ENCODE data around the gene PRDM15. TPM values are rescaled to one million over a fixed set of nuclear protein-coding genes. Genes with fewer than 3 reads are reported as not detected.

Gene PRDM15
- polyA plus RNA-seq, 4 donors: 3.6 to 5.1 (median 4.3) TPM

- Histone ChIP-seq H3K9me3 (ENCODE audit: control insufficient read depth in 2 of 2, insufficient read depth in 1 of 2, low read depth in 1 of 2, low read length in 1 of 2) (no peaks in the 10 kb centered on the region), H3K27me3 (ENCODE audit: control insufficient read depth in 3 of 3, insufficient read depth in 3 of 3, low read length in 3 of 3) (no peaks in the 10 kb centered on the region), H3K4me3 (ENCODE audit: low read depth in 1 of 3, low read length in 3 of 3) (no peak overlapping the region), H3K27ac (ENCODE audit: low read depth in 1 of 3, low read length in 2 of 3) (no peak overlapping the region), H3K4me1 (ENCODE audit: control insufficient read depth in 3 of 3, insufficient read depth in 2 of 3, low read depth in 1 of 3, low read length in 2 of 3) (no peaks in the 10 kb centered on the region), H3K36me3 (ENCODE audit: control insufficient read depth in 3 of 3, insufficient read depth in 2 of 3, low read depth in 1 of 3, low read length in 3 of 3) (peaks cover 3 to 75% (median 8%) of the 10 kb centered on the region in 3 donors)
- no peak for FAIRE-seq
- WGBS, 3 donors: 96 to 99% (median 98%) methylated on average over 8 of the region's 8 CpGs
- DNase-seq: no peak
Measured at GRCh38 chr21:41902946-41903345, 23.8 kb upstream of the PRDM15 start.

GRCh38 chr21:41901782-41902181 is 22.6 kb upstream of the PRDM15 start:
- Histone ChIP-seq H3K9me3 (ENCODE audit: control insufficient read depth in 2 of 2, insufficient read depth in 1 of 2, low read depth in 1 of 2, low read length in 1 of 2) (no peaks in the 10 kb centered on the region), H3K4me3 (ENCODE audit: low read depth in 1 of 3, low read length in 3 of 3) (no peak overlapping the region), H3K27me3 (ENCODE audit: control insufficient read depth in 3 of 3, insufficient read depth in 3 of 3, low read length in 3 of 3) (no peaks in the 10 kb centered on the region), H3K36me3 (ENCODE audit: control insufficient read depth in 3 of 3, insufficient read depth in 2 of 3, low read depth in 1 of 3, low read length in 3 of 3) (peaks cover 2 to 74% (median 3%) of the 10 kb centered on the region in 3 donors), H3K4me1 (ENCODE audit: control insufficient read depth in 3 of 3, insufficient read depth in 2 of 3, low read depth in 1 of 3, low read length in 2 of 3) (no peaks in the 10 kb centered on the region), H3K27ac (ENCODE audit: low read depth in 1 of 3, low read length in 2 of 3) (no peak overlapping the region)
- no peak for DNase-seq
- FAIRE-seq: no peak
- WGBS, 3 donors: 93 to 96% (median 94%) methylated on average over 3 of the region's 3 CpGs

- Histone ChIP-seq H3K9me3 (ENCODE audit: control insufficient read depth in 2 of 2, insufficient read depth in 1 of 2, low read depth in 1 of 2, low read length in 1 of 2) (no peaks in the 10 kb centered on the region), H3K4me3 (ENCODE audit: low read depth in 1 of 3, low read length in 3 of 3) (no peak overlapping the region), H3K36me3 (ENCODE audit: control insufficient read depth in 3 of 3, insufficient read depth in 2 of 3, low read depth in 1 of 3, low read length in 3 of 3) (peaks cover 2 to 70% (median 3%) of the 10 kb centered on the region in 3 donors), H3K27ac (ENCODE audit: low read depth in 1 of 3, low read length in 2 of 3) (no peak overlapping the region), H3K4me1 (ENCODE audit: control insufficient read depth in 3 of 3, insufficient read depth in 2 of 3, low read depth in 1 of 3, low read length in 2 of 3) (no peaks in the 10 kb centered on the region), H3K27me3 (ENCODE audit: control insufficient read depth in 3 of 3, insufficient read depth in 3 of 3, low read length in 3 of 3) (no peaks in the 10 kb centered on the region)
- no peak for DNase-seq
- FAIRE-seq: no peak
- 62 to 81% (median 64%) methylated on average over 12 of the region's 12 CpGs for WGBS, 3 donors
Measured at GRCh38 chr21:41901099-41901498, 22.0 kb upstream of the PRDM15 start.

- DNase-seq (no peak), FAIRE-seq (no peak)
- peaks cover 2 to 70% (median 3%) of the 10 kb centered on the region in 3 donors for H3K36me3 ChIP-seq (ENCODE audit: control insufficient read depth in 3 of 3, insufficient read depth in 2 of 3, low read depth in 1 of 3, low read length in 3 of 3)
- H3K4me1 ChIP-seq (ENCODE audit: control insufficient read depth in 3 of 3, insufficient read depth in 2 of 3, low read depth in 1 of 3, low read length in 2 of 3): no peaks in the 10 kb centered on the region
- WGBS, 3 donors: 85 to 93% (median 88%) methylated on average over 6 of the region's 6 CpGs
- no peak overlapping the region for H3K4me3 ChIP-seq (ENCODE audit: low read depth in 1 of 3, low read length in 3 of 3)
- H3K9me3 ChIP-seq (ENCODE audit: control insufficient read depth in 2 of 2, insufficient read depth in 1 of 2, low read depth in 1 of 2, low read length in 1 of 2): no peaks in the 10 kb centered on the region
- no peaks in the 10 kb centered on the region for H3K27me3 ChIP-seq (ENCODE audit: control insufficient read depth in 3 of 3, insufficient read depth in 3 of 3, low read length in 3 of 3)
- no peak overlapping the region for H3K27ac ChIP-seq (ENCODE audit: low read depth in 1 of 3, low read length in 2 of 3)
Measured at GRCh38 chr21:41900401-41900800, 21.3 kb upstream of the PRDM15 start.

- DNase-seq: no peak
- Histone ChIP-seq H3K4me3 (ENCODE audit: low read depth in 1 of 3, low read length in 3 of 3) (no peak overlapping the region), H3K36me3 (ENCODE audit: control insufficient read depth in 3 of 3, insufficient read depth in 2 of 3, low read depth in 1 of 3, low read length in 3 of 3) (peaks cover 2 to 74% (median 3%) of the 10 kb centered on the region in 3 donors), H3K27me3 (ENCODE audit: control insufficient read depth in 3 of 3, insufficient read depth in 3 of 3, low read length in 3 of 3) (no peaks in the 10 kb centered on the region), H3K27ac (ENCODE audit: low read depth in 1 of 3, low read length in 2 of 3) (no peak overlapping the region), H3K9me3 (ENCODE audit: control insufficient read depth in 2 of 2, insufficient read depth in 1 of 2, low read depth in 1 of 2, low read length in 1 of 2) (no peaks in the 10 kb centered on the region), H3K4me1 (ENCODE audit: control insufficient read depth in 3 of 3, insufficient read depth in 2 of 3, low read depth in 1 of 3, low read length in 2 of 3) (no peaks in the 10 kb centered on the region)
- 74 to 84% (median 81%) methylated on average over 24 to 25 of the region's 25 CpGs for WGBS, 3 donors
- no peak for FAIRE-seq
Measured at GRCh38 chr21:41899426-41900202, 20.5 kb upstream of the PRDM15 start.

GRCh38 chr21:41898998-41899397 is 19.9 kb upstream of the PRDM15 start:
- Histone ChIP-seq H3K4me1 (ENCODE audit: control insufficient read depth in 3 of 3, insufficient read depth in 2 of 3, low read depth in 1 of 3, low read length in 2 of 3) (no peaks in the 10 kb centered on the region), H3K27ac (ENCODE audit: low read depth in 1 of 3, low read length in 2 of 3) (no peak overlapping the region), H3K9me3 (ENCODE audit: control insufficient read depth in 2 of 2, insufficient read depth in 1 of 2, low read depth in 1 of 2, low read length in 1 of 2) (no peaks in the 10 kb centered on the region), H3K4me3 (ENCODE audit: low read depth in 1 of 3, low read length in 3 of 3) (no peak overlapping the region), H3K36me3 (ENCODE audit: control insufficient read depth in 3 of 3, insufficient read depth in 2 of 3, low read depth in 1 of 3, low read length in 3 of 3) (peaks cover 2 to 74% (median 6%) of the 10 kb centered on the region in 3 donors), H3K27me3 (ENCODE audit: control insufficient read depth in 3 of 3, insufficient read depth in 3 of 3, low read length in 3 of 3) (no peaks in the 10 kb centered on the region)
- WGBS, 3 donors: 91 to 97% (median 96%) methylated on average over 17 of the region's 17 CpGs
- FAIRE-seq: no peak
- no peak for DNase-seq

GRCh38 chr21:41897700-41898099 is 18.6 kb upstream of the PRDM15 start:
- Histone ChIP-seq H3K27me3 (ENCODE audit: control insufficient read depth in 3 of 3, insufficient read depth in 3 of 3, low read length in 3 of 3) (no peaks in the 10 kb centered on the region), H3K9me3 (ENCODE audit: control insufficient read depth in 2 of 2, insufficient read depth in 1 of 2, low read depth in 1 of 2, low read length in 1 of 2) (no peaks in the 10 kb centered on the region), H3K36me3 (ENCODE audit: control insufficient read depth in 3 of 3, insufficient read depth in 2 of 3, low read depth in 1 of 3, low read length in 3 of 3) (peaks cover 2 to 67% (median 6%) of the 10 kb centered on the region in 3 donors), H3K27ac (ENCODE audit: low read depth in 1 of 3, low read length in 2 of 3) (no peak overlapping the region), H3K4me3 (ENCODE audit: low read depth in 1 of 3, low read length in 3 of 3) (no peak overlapping the region), H3K4me1 (ENCODE audit: control insufficient read depth in 3 of 3, insufficient read depth in 2 of 3, low read depth in 1 of 3, low read length in 2 of 3) (no peaks in the 10 kb centered on the region)
- FAIRE-seq (no peak), DNase-seq (no peak)
- 91 to 97% (median 96%) methylated on average over 8 of the region's 8 CpGs for WGBS, 3 donors

- H3K27ac ChIP-seq (ENCODE audit: low read depth in 1 of 3, low read length in 2 of 3): no peak overlapping the region
- H3K4me1 ChIP-seq (ENCODE audit: control insufficient read depth in 3 of 3, insufficient read depth in 2 of 3, low read depth in 1 of 3, low read length in 2 of 3): no peaks in the 10 kb centered on the region
- WGBS, 3 donors: 85 to 88% (median 86%) methylated on average over 10 to 11 of the region's 11 CpGs
- DNase-seq (no peak), FAIRE-seq (no peak)
- H3K36me3 ChIP-seq (ENCODE audit: control insufficient read depth in 3 of 3, insufficient read depth in 2 of 3, low read depth in 1 of 3, low read length in 3 of 3): peaks cover 2 to 68% (median 3%) of the 10 kb centered on the region in 3 donors
- no peaks in the 10 kb centered on the region for H3K27me3 ChIP-seq (ENCODE audit: control insufficient read depth in 3 of 3, insufficient read depth in 3 of 3, low read length in 3 of 3)
- no peak overlapping the region for H3K4me3 ChIP-seq (ENCODE audit: low read depth in 1 of 3, low read length in 3 of 3)
- H3K9me3 ChIP-seq (ENCODE audit: control insufficient read depth in 2 of 2, insufficient read depth in 1 of 2, low read depth in 1 of 2, low read length in 1 of 2): no peaks in the 10 kb centered on the region
Measured at GRCh38 chr21:41897047-41897669, 18.0 kb upstream of the PRDM15 start.

Data from small intestine (tissue), 7 donors.